ENCODE data around the gene PTGDS.

Gene PTGDS

DNA sequence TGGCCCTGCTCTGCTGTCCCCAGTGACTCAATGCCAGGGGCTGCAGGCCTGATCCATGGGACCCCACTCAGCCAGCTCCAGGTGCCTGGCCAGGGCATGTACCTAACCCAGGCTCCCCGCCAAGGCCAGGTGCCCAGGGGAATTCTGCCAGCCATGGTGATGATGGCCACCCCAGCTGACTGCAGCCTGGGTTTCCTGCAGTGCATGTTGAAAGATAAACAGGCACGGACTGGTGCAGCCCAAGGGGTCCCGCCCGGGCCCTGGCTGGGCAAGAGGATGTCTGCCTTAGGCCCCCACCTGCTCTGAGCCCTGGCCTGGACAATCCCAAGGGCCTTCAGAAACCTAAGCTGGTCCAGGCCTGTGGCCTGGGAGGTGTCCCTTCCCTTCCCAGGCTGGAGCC is 49.5 kb downstream of the PTGDS start:
- Histone ChIP-seq H3K9me3 (ENCODE audit: insufficient read depth, low read length) (no peaks in the 10 kb centered on the region), H3K9ac (ENCODE audit: low read length) (no peak overlapping the region), H3K79me2 (ENCODE audit: low read length) (no peaks in the 10 kb centered on the region), H4K20me1 (ENCODE audit: insufficient read depth, low read length) (no peaks in the 10 kb centered on the region), H3K4me3 (ENCODE audit: low read length) (no peak overlapping the region), H3K36me3 (replicated peaks; ENCODE audit: low read depth, low read length) (no peaks in the 10 kb centered on the region), H3K4me2 (ENCODE audit: low read length) (no peak overlapping the region), H3K4me1 (ENCODE audit: low read length) (peaks cover 22% of the 10 kb centered on the region), H3K27ac (ENCODE audit: low read length) (no peak overlapping the region), H2AFZ (ENCODE audit: low read depth, low read length) (no peak overlapping the region), H3K27me3 (ENCODE audit: low read depth, low read length) (peaks cover 6% of the 10 kb centered on the region)
- TF ChIP-seq EZH2phosphoT487 (IDR thresholded peaks at IDR 0.05; ENCODE audit: low read depth), result no peak
- TF ChIP-seq, protein P1, sequence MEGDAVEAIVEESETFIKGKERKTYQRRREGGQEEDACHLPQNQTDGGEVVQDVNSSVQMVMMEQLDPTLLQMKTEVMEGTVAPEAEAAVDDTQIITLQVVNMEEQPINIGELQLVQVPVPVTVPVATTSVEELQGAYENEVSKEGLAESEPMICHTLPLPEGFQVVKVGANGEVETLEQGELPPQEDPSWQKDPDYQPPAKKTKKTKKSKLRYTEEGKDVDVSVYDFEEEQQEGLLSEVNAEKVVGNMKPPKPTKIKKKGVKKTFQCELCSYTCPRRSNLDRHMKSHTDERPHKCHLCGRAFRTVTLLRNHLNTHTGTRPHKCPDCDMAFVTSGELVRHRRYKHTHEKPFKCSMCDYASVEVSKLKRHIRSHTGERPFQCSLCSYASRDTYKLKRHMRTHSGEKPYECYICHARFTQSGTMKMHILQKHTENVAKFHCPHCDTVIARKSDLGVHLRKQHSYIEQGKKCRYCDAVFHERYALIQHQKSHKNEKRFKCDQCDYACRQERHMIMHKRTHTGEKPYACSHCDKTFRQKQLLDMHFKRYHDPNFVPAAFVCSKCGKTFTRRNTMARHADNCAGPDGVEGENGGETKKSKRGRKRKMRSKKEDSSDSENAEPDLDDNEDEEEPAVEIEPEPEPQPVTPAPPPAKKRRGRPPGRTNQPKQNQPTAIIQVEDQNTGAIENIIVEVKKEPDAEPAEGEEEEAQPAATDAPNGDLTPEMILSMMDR (IDR thresholded peaks at IDR 0.05; ENCODE audit: low read depth, low read length), result no peak

DNA sequence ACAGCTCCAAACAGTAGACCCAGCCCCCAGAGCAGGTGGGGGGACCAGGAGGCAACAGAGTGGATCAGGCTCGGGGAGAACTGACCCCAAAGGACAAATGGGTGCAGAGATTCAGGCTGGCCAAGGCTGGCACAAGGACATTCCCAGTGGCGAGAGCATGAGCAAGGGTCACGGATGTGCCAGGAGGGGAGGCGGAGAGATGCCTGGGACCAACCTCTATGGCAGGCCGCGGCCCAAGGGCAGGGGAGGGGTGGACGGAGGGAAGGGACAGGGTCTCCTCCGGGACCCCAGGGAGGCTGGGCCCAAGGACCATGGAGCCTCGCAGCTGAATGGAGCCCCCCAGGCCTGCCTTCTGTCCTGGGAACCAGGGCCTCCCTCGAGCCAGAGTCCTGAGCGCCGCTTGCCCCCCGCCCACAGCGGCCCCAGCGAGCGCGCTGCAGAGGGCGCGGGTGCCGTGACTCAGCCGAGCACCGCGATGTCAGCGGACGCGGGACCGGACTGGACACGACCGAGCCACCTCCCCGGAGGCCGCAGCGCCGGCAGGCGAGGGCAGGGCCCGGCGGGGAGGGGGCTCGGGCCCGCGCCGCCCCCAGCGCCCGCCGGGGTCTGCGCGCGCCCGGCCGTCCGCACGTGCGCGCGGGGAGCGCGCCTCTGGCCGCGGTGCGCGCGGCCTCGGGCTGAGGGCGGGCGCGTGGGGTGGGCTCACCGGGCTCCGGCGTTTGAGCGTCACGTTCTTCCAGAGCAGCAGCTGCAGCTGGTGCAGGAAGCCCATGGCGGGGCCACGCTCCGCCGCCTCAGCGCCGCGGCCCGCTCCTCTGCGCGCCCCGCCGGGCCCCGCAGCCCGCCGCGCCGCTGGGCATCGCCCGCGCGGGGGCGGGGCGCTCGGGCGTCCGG is 50.3 kb downstream of the PTGDS start, which contains the start of gene ABCA2:
Gene ABCA2 (minus strand): TSS at position 869 of the 894 bp plus-strand sequence. CDS start 97 bp downstream, at position 772.
- H3K4me2 ChIP-seq (ENCODE audit: low read length), result peak within 1 kb of the TSS; percentile 97
- no peak for TF ChIP-seq EZH2phosphoT487 (IDR thresholded peaks at IDR 0.05; ENCODE audit: low read depth)
- TF ChIP-seq, protein P1 (IDR thresholded peaks at IDR 0.05; ENCODE audit: low read depth, low read length), result no peak
- H3K36me3 ChIP-seq (replicated peaks; ENCODE audit: low read depth, low read length), result no peaks in the 10 kb centered on the region
- H4K20me1 ChIP-seq (ENCODE audit: insufficient read depth, low read length), result no peaks in the 10 kb centered on the region
- H3K4me1 ChIP-seq (ENCODE audit: low read length), result peaks cover 30% of the 10 kb centered on the region
- peak within 1 kb of the TSS; percentile 62; the same call in 1 of the 2 replicates for H2AFZ ChIP-seq (ENCODE audit: low read depth, low read length)
- H3K27ac ChIP-seq (ENCODE audit: low read length), result no peak within 1 kb of the TSS
- peak within 1 kb of the TSS; percentile 64 for H3K9ac ChIP-seq (ENCODE audit: low read length)
- H3K79me2 ChIP-seq (ENCODE audit: low read length), result no peaks in the 10 kb centered on the region
- H3K9me3 ChIP-seq (ENCODE audit: insufficient read depth, low read length), result no peaks in the 10 kb centered on the region
- H3K27me3 ChIP-seq (ENCODE audit: low read depth, low read length), result peaks cover 6% of the 10 kb centered on the region
- H3K4me3 ChIP-seq (ENCODE audit: low read length), result peak within 1 kb of the TSS; percentile 88

DNA sequence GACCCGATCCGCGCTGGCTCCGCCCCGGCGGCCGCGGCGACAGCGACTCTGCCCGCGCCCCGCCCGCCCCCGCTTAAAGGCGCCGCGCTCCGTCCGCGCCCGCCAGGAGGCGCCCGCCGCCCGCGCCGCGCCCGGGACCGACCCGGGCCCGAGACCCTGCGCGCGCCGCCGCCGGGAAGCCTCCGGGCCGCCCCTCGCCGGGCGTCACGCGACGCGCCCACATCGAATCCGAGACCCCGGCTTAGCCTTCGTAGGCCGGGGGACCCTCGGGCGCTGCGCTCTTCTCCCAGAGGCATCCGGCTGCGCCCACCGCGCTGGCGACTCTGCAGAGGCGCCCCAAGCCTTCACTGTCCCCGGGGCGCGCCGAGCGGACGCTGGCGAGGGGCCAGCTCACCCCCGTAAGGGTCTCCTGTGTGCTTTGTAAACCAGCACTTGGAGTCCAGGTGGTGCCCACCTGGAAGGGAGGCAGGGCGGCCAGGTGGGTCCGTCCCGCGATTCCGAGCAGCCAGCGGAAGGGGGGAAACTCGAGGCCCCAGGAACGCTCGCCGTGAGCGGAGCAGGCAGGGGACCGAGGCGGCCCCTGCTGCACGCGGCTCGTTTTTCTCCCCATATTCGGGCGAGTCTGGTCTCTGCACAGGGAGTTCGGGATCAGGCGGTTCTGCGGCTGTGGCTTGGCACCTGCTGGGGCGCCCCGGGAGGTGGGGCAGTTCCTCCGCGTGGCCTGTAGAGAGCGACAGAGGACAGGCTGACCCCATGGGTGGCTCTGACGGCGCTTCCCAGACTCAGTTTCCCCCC is 51.2 kb downstream of the PTGDS start:
- H3K4me1 ChIP-seq (ENCODE audit: low read length), result peaks cover 35% of the 10 kb centered on the region

More for the DNA sequence above, 51.2 kb downstream of the PTGDS start:
- Histone ChIP-seq H3K36me3 (replicated peaks; ENCODE audit: low read depth, low read length) (no peaks in the 10 kb centered on the region), H3K9ac (ENCODE audit: low read length) (peak overlapping the region; percentile 64), H3K27me3 (ENCODE audit: low read depth, low read length) (peaks cover 6% of the 10 kb centered on the region), H3K4me2 (ENCODE audit: low read length) (peak overlapping the region; percentile 97), H3K4me3 (ENCODE audit: low read length) (peak overlapping the region; percentile 88), H3K9me3 (ENCODE audit: insufficient read depth, low read length) (no peaks in the 10 kb centered on the region), H2AFZ (ENCODE audit: low read depth, low read length) (peak overlapping the region; percentile 62; the same call in 1 of the 2 replicates), H3K27ac (ENCODE audit: low read length) (no peak overlapping the region), H3K79me2 (ENCODE audit: low read length) (no peaks in the 10 kb centered on the region), H4K20me1 (ENCODE audit: insufficient read depth, low read length) (no peaks in the 10 kb centered on the region)
- TF ChIP-seq EZH2phosphoT487 (IDR thresholded peaks at IDR 0.05; ENCODE audit: low read depth), result no peak
- TF ChIP-seq, protein P1 (IDR thresholded peaks at IDR 0.05; ENCODE audit: low read depth, low read length), result peak; percentile 43

Data from OCI-LY3 (cell line).